GM19025 (cell line): ENCODE measurements around the gene CTNNB1.
"Not testable (repeated sequence)": the region's sequence is repeated elsewhere in the genome, so short reads cannot be mapped to it uniquely, and the experiment has no call there.

Source experiments
- ATAC-seq: cut with Tn5 transposase; IDR thresholded peaks from one replicate; pipeline ENCODE4 v1.9.1; 2021; ENCODE audit warnings: mild to moderate bottlenecking, low read depth, moderate library complexity; ENCODE audit not compliant: unreplicated experiment

CTNNB1 gene

DNA sequence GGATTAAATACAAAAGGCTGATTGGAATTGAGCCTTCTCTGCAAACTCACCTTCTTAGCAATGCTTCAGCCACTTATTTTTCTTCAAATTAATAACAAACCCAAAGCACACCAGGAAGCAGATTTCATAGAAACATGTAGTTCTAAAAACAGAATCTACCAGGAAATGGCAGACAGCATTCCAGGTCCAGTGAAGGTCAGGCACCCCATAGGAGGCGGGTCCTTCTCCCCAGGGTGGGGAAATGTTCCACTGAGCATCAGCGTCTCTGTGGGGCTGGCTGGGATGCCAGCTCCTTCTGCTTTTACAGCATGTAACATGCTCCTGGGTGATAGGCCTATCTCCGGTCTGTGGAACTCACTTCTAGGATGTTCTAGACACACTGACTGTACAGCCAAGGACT is 49.2 kb downstream of the CTNNB1 start:
- ATAC-seq, result no peak

DNA sequence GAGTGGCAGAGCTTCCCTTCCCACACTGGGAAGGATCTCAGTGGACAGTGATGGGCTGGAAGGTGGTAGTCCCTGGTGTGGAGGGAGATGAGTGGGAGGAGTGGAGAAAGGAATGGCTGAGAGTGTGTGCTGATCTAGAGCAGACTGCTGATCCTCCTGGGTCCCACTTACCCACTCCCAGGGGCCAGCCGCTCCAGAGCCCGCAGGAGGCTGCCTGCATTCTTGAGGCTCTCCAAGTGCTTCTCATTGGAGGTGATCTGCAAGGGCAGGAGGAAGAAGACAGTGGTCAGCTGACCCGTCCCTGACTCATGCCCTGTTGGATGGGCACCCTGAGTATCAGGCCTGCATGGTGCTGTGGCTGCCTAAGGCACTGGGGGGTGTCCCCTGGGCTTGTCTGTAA is 50.0 kb downstream of the CTNNB1 start:
- ATAC-seq, result no peak

DNA sequence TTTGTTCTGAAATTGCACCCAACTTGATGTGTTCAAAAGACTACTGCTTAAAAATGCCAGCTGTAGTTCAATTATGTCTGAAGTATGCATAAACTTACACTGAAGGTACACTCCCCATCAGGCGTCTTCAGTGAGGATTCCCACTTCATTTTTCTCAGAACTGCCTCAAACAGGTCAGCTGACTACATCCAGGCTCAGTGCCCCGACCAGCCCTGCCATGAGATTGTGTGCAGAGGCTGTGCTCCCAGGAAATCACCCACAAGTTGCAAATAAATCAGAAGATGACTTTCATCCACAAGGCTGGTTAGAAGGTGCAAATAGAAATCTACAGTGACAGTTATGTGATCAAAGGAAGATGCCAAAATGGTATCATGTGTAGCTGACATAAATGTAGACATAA is 51.5 kb downstream of the CTNNB1 start:
- no peak for ATAC-seq

DNA sequence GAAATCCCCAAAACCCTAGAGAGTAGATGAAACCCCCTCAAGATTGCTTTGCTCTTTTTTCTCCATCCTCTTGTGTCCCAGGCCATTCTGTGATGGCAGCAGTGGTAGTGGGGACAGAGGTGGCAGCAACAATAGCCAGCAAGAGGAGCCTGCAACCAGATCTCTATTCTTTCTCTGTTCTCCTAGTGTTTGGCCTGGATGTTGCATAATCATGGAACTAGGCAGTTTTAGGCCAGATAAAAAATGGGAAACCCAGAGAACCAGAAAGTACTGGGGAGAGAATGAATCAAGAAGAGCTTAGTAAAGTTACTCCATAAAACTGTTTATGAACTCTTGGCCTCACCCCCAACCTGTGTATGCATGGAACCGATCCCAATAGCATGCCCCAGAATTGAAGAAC is 52.3 kb downstream of the CTNNB1 start:
- ATAC-seq, result no peak

DNA sequence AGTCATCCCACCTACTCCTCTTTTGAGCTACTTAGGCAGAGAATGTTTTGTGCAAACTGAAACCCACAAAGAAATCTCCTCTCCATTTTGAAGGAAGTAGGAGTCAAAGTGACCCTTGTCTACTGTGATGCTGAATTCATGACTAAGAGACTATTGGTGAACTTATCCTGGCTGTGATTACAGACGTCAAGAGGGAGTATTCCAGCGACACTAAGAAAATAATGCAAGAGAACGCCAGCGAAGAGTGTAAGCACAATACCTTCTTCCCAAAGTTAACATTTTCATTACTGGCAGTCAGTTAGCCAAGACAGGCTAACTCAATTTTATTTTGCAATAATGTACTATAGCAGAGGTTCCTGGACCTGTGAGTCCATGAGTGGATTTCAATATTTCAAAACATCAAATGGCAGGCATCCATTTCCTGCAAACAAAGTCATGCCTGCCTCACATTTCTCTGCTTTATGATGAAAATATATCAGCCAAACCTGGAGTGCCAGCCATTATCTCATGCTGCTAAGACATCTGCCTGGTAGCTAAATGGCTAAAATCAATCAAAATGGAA is 59.0 kb downstream of the CTNNB1 start:
- no peak for ATAC-seq

DNA sequence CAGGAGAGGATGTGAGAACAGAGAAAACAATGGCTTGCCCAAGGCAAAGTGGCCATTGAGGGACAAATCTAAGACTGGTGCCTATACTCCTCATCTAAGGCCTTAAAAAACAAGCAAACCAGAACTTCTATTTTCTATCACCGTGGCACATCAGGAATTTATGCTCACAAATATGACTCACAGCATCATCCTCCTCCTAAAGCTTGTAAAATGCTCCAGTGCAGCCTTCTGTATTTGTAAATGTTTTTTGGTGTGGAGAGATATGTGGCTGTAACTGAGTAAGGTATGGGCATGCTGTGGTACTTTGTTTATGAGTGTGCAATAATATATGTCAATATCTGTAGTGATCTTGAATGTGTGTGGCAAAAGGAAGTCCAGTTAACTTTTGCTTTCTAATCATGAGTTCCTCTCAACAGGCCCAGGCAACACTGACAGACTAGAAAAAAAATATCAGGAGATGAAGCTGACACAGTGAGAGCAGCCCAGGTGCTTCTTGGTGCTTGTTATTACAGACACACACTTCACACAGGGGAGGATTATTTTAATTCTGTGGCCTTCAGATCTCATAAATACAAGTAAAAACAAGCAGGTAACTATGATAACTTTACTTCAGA is 60.3 kb downstream of the CTNNB1 start:
- no peak for ATAC-seq

DNA sequence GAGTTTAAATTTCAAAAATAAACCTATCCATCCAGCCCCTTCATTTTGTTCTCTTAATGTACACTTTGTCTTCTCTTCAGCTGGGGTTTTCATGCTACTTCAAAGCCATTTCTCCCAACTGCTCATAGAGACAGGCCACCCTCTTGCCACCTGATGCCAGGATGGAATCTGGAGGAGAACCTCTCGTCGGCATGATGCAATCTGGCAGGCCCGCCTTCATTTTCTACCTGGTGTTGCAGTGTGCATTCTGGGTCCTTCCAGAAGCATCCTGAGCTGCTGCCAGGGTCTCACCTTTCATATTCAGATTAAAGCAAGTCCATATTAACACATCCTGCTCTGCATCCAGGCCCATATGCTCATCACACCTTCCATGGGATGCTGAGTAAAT is 60.8 kb downstream of the CTNNB1 start:
- ATAC-seq, result no peak

DNA sequence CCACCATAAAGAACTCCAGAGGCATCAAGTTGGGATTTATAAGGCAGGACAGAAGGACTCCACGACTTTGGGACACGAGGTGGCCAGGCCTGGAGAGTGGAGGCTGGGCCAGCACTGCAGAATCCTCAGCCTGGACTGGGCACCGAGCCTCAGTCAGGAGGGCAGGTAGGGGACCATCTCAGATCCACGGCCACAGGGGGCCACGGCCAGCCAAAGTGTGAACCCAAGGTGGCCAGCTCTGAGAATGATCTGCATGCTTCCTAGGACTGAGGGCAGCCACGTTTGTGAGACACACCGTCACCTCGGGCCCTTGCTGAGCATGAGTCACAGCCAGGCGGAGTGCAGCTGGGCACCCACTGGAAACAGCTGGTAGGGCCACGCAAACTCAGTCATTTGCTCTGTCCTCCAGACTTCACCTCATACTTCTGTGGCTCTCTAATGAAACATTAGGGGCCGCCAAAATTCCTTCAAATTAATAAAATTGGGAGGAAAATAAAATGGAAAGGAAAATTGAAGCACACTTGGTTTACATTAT is 65.8 kb downstream of the CTNNB1 start:
- no peak for ATAC-seq

DNA sequence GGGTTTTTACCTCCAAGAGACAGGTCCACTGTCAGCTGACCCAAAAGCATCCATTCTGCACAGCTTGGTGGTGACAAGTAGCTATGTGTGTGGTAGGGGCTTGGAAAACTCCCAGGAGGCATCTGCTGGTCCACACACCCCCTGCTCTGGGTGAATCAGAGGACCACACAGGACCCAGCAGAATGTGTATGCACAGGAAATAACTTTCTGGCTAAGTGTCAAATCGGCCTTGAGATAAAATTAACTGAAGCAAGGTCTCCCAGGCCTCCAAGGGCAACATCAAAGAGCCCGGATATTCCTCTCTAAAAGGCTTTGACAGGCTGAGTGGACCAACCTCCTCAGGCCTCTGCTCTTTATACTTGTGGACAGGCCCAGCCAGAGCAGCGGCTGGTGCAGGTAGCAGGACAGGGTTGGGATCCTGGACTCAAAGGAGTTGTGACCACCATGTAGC is 66.5 kb downstream of the CTNNB1 start:
- ATAC-seq, result no peak

DNA sequence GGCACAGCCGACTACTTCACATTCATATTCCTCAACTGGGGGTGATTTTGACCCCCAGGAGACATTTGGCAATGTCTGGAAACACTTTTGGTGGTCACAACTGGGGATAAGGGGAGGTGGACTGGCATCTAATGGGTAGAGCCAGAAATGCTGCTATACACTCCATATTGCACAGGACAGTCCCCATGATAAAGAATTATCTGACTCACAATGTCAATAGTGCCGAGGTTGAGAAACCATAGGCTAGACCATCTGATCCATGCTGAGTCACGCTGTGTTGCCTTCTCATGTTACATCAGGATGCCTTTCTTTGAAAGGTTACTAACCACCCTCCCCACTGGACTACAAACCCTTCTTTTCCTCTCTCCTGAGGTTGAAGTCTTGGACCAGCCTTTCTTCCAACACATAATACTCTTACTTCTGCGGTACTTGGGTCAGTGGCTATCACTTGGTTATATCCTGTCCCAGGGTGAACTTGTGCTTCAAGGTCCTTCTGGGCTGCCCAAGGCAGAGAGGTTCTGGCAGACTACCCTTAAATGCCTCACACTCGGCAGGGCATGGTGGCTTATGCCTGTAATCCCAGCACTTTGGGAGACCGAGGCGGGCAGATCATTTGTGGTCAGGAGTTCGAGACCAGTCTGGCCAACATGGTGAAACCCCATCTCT is 68.8 kb downstream of the CTNNB1 start:
- ATAC-seq, result no peak

DNA sequence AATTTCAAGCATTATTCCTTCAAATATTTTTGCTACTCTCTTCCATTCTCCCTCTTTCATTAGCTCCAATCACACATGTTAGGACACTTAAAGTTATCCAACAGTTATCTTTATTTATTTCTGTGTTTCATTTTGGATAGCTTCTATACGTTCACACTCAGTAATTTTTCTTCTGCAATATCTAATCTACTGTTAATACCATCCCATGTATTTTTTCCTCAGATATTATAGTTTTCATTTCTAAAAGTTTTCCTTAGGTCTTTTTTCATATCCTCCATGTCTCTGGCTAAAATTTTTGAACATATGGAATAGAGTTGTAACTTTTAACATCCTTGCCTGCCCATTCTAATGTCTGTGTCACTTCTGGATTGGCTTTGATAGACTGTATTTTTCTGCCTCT is 73.4 kb downstream of the CTNNB1 start:
- ATAC-seq, result no peak

DNA sequence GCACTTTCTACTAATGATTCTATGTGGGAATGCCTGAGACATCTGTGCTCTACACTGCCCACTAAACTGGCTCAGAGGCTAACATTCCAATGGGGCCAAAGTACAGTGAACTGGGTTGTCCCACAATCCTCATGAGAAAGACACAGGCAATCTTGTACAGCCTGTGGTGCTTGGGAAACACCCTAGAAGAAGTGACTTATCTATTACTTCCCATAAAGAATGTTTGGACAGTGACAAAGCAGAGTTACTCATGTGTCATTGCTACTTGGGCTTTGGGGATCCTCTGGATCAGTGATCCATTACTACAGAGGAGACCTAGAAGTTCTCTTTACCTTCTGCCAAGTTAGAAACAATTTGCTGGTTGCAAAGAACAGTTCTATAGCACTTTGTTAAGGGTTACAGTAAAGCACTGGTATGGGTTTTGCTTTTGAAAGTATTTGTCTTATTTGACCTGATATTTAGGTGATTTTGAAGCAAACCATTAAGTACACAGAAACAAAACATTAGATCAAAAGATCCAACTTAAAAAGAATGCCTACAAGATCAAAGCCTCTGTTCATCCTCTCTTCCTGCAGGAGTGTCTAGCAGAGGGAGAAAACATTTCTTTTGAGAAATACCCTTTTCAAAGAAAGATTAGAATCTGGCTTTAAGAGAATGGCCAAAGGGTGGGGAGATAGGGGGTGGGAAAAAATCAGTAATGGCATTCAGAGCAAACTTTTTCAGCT is 75.8 kb downstream of the CTNNB1 start:
- ATAC-seq, result no peak

DNA sequence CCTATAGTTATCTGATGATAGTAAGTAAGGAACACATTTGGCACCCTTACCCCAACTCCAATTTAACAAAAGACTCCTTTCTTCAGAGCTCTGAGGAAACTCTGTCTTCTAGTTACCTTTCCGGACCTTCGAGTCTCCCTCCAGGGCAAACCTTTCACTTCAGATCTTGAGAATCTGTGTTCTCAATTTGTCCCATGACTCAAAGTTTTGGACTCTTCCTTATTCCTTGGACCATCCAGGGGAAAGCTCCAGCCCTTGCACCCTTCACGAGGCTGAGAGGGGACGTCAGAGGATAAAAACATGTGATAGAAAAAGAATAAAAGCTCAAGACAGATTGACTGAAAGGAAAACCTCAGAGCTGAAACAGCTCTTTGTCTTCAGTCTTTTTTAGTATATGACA is 76.9 kb downstream of the CTNNB1 start:
- ATAC-seq, result no peak

DNA sequence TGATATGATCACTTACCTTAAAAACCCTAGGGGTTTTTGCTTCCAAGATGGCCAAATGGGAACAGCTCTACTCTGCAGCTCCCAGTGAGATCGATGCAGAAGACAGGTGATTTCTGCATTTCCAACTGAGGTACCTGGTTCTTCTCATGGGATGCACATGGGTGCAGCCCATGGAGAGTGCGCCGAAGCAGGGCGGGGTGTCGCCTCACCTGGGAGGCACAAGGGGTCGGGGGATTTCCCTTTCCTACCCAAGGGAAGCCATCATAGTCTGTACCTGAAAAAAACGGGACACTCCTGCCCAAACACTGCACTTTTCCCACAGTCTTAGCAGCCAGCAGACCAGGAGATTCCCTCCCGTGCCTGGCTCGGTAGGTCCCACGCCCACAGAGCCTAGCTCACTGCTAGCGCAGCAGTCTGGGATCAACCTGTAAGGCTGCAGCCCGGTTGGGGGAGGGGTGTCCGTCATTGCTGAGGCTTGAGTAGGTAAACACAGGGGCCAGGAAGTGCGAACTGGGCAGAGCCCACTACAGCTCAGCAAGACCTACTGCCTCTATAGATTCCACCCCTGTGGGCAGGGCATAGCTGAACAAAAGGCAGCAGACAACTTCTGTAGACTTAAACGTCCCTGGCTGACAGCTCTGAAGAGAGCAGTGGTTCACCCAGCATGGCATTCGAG is 78.6 kb downstream of the CTNNB1 start:
- ATAC-seq, result no peak

DNA sequence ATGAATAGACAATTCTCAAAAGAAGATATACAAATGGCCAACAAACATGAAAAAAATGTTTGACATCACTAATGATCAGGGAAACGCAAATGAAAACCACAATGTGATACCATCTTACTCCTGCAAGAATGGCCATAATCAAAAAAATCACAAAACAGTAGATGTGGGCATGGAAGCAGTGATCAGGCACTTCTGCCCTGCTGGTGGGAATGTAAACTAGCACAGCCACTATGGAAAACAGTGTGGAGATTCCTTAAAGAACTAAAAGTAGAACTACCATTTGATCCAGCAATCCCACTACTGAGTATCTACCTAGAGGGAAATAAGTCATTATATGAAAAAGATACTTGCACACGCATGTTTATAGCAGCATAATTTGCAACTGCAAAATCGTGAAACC is 85.6 kb downstream of the CTNNB1 start:
- not testable (repeated sequence) for ATAC-seq

DNA sequence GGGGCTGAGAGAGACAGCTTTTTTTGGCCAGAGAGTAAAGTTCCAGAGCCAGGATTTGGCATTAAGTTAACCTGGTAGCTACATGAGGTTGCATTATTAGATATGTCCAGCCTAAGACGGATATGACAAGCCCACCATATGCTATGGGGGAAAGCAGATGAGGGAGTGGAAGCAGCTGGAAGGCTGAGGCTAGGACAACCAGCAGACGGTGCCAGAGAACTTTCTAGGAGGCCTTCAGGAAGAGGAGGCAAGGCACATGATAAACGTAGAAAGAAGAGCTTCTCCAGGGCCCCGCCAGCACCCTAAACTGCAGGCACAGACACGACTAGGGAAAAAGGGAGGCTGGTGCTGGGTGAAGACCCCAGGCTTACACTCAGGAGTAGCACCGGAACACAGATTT is 87.0 kb downstream of the CTNNB1 start:
- ATAC-seq, result no peak

DNA sequence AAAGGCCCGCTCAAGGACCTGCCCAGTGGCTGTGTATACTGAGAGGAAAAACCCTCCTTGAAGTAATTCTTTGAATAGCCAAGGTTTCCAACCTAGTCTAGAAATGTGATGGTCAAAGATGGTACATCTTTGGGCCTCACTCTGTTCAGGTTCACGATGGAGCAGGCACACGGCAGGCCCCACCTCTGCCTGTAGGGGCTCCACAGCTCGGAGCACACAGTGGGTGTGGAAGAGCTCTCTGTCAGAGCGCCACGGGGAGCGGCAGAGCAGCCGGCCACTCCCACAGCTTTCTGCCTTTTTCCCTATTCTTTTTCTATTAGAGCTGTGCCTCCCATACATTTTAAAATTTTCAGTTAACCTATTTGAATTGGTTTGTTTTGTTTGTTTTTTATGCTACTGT is 89.5 kb downstream of the CTNNB1 start:
- ATAC-seq, result no peak
